ENCODE measurements around the gene ZBTB20.

ZBTB20 gene

GRCh38 chr3:114374433-114374990 lies 772.6 kb downstream of the ZBTB20 start:
- DNase-seq (ENCODE audit: low read depth in 3 of 3): no peak

- DNase-seq (ENCODE audit: low read depth in 3 of 3): no peak
These were observed 776.4 kb downstream of the ZBTB20 start for GRCh38 chr3:114370537-114371174.

GRCh38 chr3:114365909-114366308 lies 781.2 kb downstream of the ZBTB20 start:
- DNase-seq (ENCODE audit: low read depth in 3 of 3): no peak

- DNase-seq (ENCODE audit: low read depth in 3 of 3): no peak
These were observed 782.1 kb downstream of the ZBTB20 start for GRCh38 chr3:114364806-114365654.

- DNase-seq (ENCODE audit: low read depth in 3 of 3): no peak
These were observed 783.4 kb downstream of the ZBTB20 start for GRCh38 chr3:114363554-114364202.

GRCh38 chr3:114362815-114363214 lies 784.3 kb downstream of the ZBTB20 start:
- no peak for DNase-seq (ENCODE audit: low read depth in 3 of 3)

- DNase-seq (ENCODE audit: low read depth in 3 of 3): no peak
These were observed 785.7 kb downstream of the ZBTB20 start for GRCh38 chr3:114361391-114361790.

- DNase-seq (ENCODE audit: low read depth in 3 of 3): no peak
These were observed 790.6 kb downstream of the ZBTB20 start for GRCh38 chr3:114356525-114356924.

- DNase-seq (ENCODE audit: low read depth in 3 of 3): no peak
These were observed 791.0 kb downstream of the ZBTB20 start for GRCh38 chr3:114356066-114356465.

- no peak for DNase-seq (ENCODE audit: low read depth in 3 of 3)
These were observed 791.4 kb downstream of the ZBTB20 start for GRCh38 chr3:114355653-114356052.

GRCh38 chr3:114351822-114352145 lies 795.3 kb downstream of the ZBTB20 start:
- no peak for DNase-seq (ENCODE audit: low read depth in 3 of 3)

- no peak for DNase-seq (ENCODE audit: low read depth in 3 of 3)
These were observed 795.8 kb downstream of the ZBTB20 start for GRCh38 chr3:114351123-114351821.

GRCh38 chr3:114350690-114351089 lies 796.4 kb downstream of the ZBTB20 start:
- DNase-seq (ENCODE audit: low read depth in 3 of 3): no peak

- DNase-seq (ENCODE audit: low read depth in 3 of 3): no peak
These were observed 796.8 kb downstream of the ZBTB20 start for GRCh38 chr3:114350271-114350670.

GRCh38 chr3:114344492-114344891 lies 802.6 kb downstream of the ZBTB20 start:
- DNase-seq (ENCODE audit: low read depth in 3 of 3): no peak

- DNase-seq (ENCODE audit: low read depth in 3 of 3): no peak
These were observed 808.3 kb downstream of the ZBTB20 start for GRCh38 chr3:114338651-114339357.

GRCh38 chr3:114336857-114337256 lies 810.2 kb downstream of the ZBTB20 start:
- DNase-seq (ENCODE audit: low read depth in 3 of 3): no peak

GRCh38 chr3:114336122-114336697 lies 810.9 kb downstream of the ZBTB20 start:
- DNase-seq (ENCODE audit: low read depth in 3 of 3): no peak

- no peak for DNase-seq (ENCODE audit: low read depth in 3 of 3)
These were observed 813.2 kb downstream of the ZBTB20 start for GRCh38 chr3:114333923-114334240.

GRCh38 chr3:114333180-114333922 lies 813.7 kb downstream of the ZBTB20 start:
- DNase-seq (ENCODE audit: low read depth in 3 of 3): no peak

Measured in stimulated activated CD4-positive, alpha-beta T cell treated with anti-CD3 and anti-CD28 coated beads, TNF-alpha, amount 100 ng/mL, for 48 hours (primary cell).